Endodermal cell (in vitro differentiated cells): Measurements from ENCODE around the gene TDP2. TPM values are rescaled to one million over a fixed set of nuclear protein-coding genes. Genes with fewer than 3 reads are reported as not detected.
"Not testable (repeated sequence)": the region's sequence is repeated elsewhere in the genome, so short reads cannot be mapped to it uniquely, and the experiment has no call there.

Experiments
- DNase-seq: peaks from one replicate; pipeline ENCODE4 v3.0.0-alpha.2; 2017
- H3K27ac ChIP-seq: 2 replicates; pipeline ENCODE4 v1.5.1; 2013; ENCODE audit warnings: mild to moderate bottlenecking, low read depth, low read length, moderate library complexity
- H3K27me3 ChIP-seq: 2 replicates; pipeline ENCODE4 v1.6.1; 2013; ENCODE audit warnings: mild to moderate bottlenecking, low read length, moderate library complexity; ENCODE audit not compliant: insufficient read depth, control insufficient read depth, poor library complexity, severe bottlenecking
- H3K36me3 ChIP-seq: 2 replicates; pipeline ENCODE4 v1.7.0; 2013; ENCODE audit warnings: mild to moderate bottlenecking, low read length, moderate library complexity; ENCODE audit not compliant: control insufficient read depth, insufficient read depth
- H3K4me1 ChIP-seq: one replicate; pipeline ENCODE4 v1.7.0; 2013; ENCODE audit warnings: low read length; ENCODE audit not compliant: control insufficient read depth, insufficient read depth
- H3K4me3 ChIP-seq: 2 replicates; pipeline ENCODE4 v1.5.1; 2013; ENCODE audit warnings: mild to moderate bottlenecking, low read length, moderate library complexity
- H3K9ac ChIP-seq: 2 replicates; pipeline ENCODE4 v1.6.1; 2013; ENCODE audit warnings: mild to moderate bottlenecking, low read length, moderate library complexity; ENCODE audit not compliant: poor library complexity, severe bottlenecking; ENCODE audit errors: extremely low read depth
- H3K9me3 ChIP-seq: 2 replicates; pipeline ENCODE4 v1.6.1; 2013; ENCODE audit warnings: mild to moderate bottlenecking, low read length, moderate library complexity; ENCODE audit not compliant: control insufficient read depth
- H3K27ac Mint-ChIP-seq: 2 replicates; pipeline ENCODE4 v1.8.0; 2020; ENCODE audit warnings: mixed read lengths
- H3K27me3 Mint-ChIP-seq: 2 replicates; pipeline ENCODE4 v1.8.0; 2021; ENCODE audit warnings: mild to moderate bottlenecking, mixed read lengths; ENCODE audit not compliant: insufficient read depth
- H3K36me3 Mint-ChIP-seq: 2 replicates; pipeline ENCODE4 v1.8.0; 2020; ENCODE audit warnings: low read depth, mixed read lengths
- H3K4me1 Mint-ChIP-seq: 2 replicates; pipeline ENCODE4 v1.8.0; 2020; ENCODE audit warnings: mixed read lengths
- H3K4me3 Mint-ChIP-seq: 2 replicates; pipeline ENCODE4 v1.8.0; 2020; ENCODE audit warnings: mild to moderate bottlenecking, moderate library complexity, mixed read lengths
- H3K9me3 Mint-ChIP-seq: 2 replicates; pipeline ENCODE4 v1.8.0; 2020; ENCODE audit warnings: mild to moderate bottlenecking, mixed read lengths
- CTCF ChIP-seq: fragments of 200-600 bp; sonication (generic); conservative IDR thresholded peaks from 2 replicates; pipeline ENCODE4 v1.5.0; 2021; ENCODE audit warnings: antibody characterized with exemption, mild to moderate bottlenecking
- WGBS, 2 experiments: methylation state at CpG; one replicate each; pipeline versions ENCODE4 v1.1.5 to v1.1.7; 2013; ENCODE audit warnings: missing lambda C conversion rate in 2 of 2, mixed read lengths in 1 of 2; ENCODE audit not compliant: insufficient coverage in 1 of 2, insufficient read length in 1 of 2; 5-methylcytosine and 5-hydroxymethylcytosine counted together
- total RNA-seq, 2 donors: library from RNA; stranded (reverse); fragmentation: NEBNext Ultra II Directional in 1 of 2; extraction: Animal tissue kit (Norgen Biotek cat#: 25700) in 1 of 2; gene quantifications; 2 replicates in 1 of 2; 3 replicates in 1 of 2; pipeline ENCODE4 v1.2.1, GENCODE V29; 2021

The TDP2 gene
- total RNA-seq, 2 donors from 2014 or later = 53.0 to 54.2 TPM

DNA sequence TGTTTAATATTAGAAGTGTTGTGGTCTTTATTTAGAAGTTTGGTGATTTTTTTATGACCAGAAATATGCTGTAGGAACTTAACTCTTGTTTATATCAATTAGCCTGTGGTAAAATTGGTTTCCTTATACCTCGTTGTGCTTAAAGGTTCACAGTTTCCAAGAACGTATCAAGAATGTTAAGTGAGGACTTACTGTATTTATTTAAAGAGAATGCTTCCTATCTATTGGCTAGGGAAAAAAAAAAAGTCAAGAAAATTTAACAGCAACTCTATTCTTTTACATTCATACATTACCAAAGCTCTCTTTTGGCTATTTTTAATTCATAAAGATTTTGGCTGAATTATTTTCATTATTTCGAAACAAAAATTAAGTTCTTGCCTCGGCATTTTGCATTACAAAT is 22.3 kb downstream of the TDP2 start:
- H3K9me3 Mint-ChIP-seq = peaks cover 3% of the 10 kb centered on the region
- Histone ChIP-seq H3K4me1 (peaks cover 2% of the 10 kb centered on the region), H3K9ac (no peak overlapping the region), H3K36me3 (no peaks in the 10 kb centered on the region), H3K9me3 (peaks cover 4% of the 10 kb centered on the region), H3K27ac (no peak overlapping the region), H3K4me3 (no peak overlapping the region), H3K27me3 (peaks cover 32% of the 10 kb centered on the region)
- TF ChIP-seq CTCF = no peak
- no peak overlapping the region for H3K4me3 Mint-ChIP-seq
- no peak overlapping the region for H3K27ac Mint-ChIP-seq
- DNase-seq = no peak
- 80 to 89% methylated on average over 3 to 4 of the region's 4 CpGs for WGBS, 2 experiments
- H3K4me1 Mint-ChIP-seq = peaks cover 3% of the 10 kb centered on the region
- peaks cover 3% of the 10 kb centered on the region for H3K36me3 Mint-ChIP-seq
- H3K27me3 Mint-ChIP-seq = peaks cover 37% of the 10 kb centered on the region

- Mint-ChIP-seq H3K9me3 (peaks cover 7% of the 10 kb centered on the region), H3K27me3 (peaks cover 37% of the 10 kb centered on the region)
Measured at GRCh38 chr6:24643920-24644319, 22.8 kb downstream of the TDP2 start.

GRCh38 chr6:24642061-24642460 is 24.6 kb downstream of the TDP2 start:
- Histone ChIP-seq H3K27me3 (peaks cover 41% of the 10 kb centered on the region), H3K4me1 (peaks cover 2% of the 10 kb centered on the region), H3K27ac (no peak overlapping the region), H3K4me3 (no peak overlapping the region), H3K36me3 (no peaks in the 10 kb centered on the region), H3K9ac (no peak overlapping the region), H3K9me3 (peaks cover 26% of the 10 kb centered on the region)
- peaks cover 3% of the 10 kb centered on the region for H3K4me1 Mint-ChIP-seq
- no peak overlapping the region for H3K4me3 Mint-ChIP-seq
- DNase-seq = no peak
- no peaks in the 10 kb centered on the region for H3K36me3 Mint-ChIP-seq
- H3K9me3 Mint-ChIP-seq = peaks cover 24% of the 10 kb centered on the region
- peaks cover 45% of the 10 kb centered on the region for H3K27me3 Mint-ChIP-seq
- TF ChIP-seq CTCF = no peak
- H3K27ac Mint-ChIP-seq = no peak overlapping the region

More at GRCh38 chr6:24643920-24644319, 22.8 kb downstream of the TDP2 start:
- Histone ChIP-seq H3K9ac (no peak overlapping the region), H3K36me3 (no peaks in the 10 kb centered on the region), H3K27ac (no peak overlapping the region), H3K4me3 (no peak overlapping the region), H3K27me3 (peaks cover 32% of the 10 kb centered on the region), H3K9me3 (peaks cover 8% of the 10 kb centered on the region), H3K4me1 (peaks cover 2% of the 10 kb centered on the region)
- no peak overlapping the region for H3K27ac Mint-ChIP-seq
- no peak for TF ChIP-seq CTCF
- 91 to 92% methylated on average over 5 to 7 of the region's 7 CpGs for WGBS, 2 experiments
- H3K36me3 Mint-ChIP-seq = peaks cover 2% of the 10 kb centered on the region
- H3K4me3 Mint-ChIP-seq = no peak overlapping the region
- H3K4me1 Mint-ChIP-seq = peaks cover 3% of the 10 kb centered on the region
- DNase-seq = no peak

DNA sequence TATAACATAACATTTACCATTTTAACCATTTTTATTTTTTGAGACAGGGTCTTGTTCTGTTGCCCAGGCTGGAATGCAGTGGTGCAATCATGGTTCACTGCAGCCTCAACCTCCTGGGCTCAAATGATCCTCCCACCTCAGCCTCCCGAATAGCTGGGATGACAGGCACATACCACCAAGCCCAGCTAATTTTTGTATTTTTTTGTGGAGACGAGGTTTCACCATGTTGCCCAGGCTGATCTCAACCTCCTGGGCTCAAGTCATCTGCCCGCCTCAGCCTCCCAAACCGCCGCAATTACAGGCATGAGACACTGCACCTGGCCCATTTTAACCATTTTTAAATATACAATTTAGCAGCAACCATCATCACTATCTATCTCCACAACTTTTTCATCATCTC is 26.1 kb downstream of the TDP2 start:
- DNase-seq, H3K27ac Mint-ChIP-seq, H3K9ac ChIP-seq, H3K4me3 ChIP-seq, H3K36me3 Mint-ChIP-seq, H3K36me3 ChIP-seq, H3K4me3 Mint-ChIP-seq, H3K4me1 Mint-ChIP-seq, H3K27ac ChIP-seq, H3K4me1 ChIP-seq: not testable (repeated sequence)
- peaks cover 52% of the 10 kb centered on the region for H3K27me3 Mint-ChIP-seq
- 89 to 94% methylated on average over 5 of the region's 5 CpGs for WGBS, 2 experiments
- H3K9me3 Mint-ChIP-seq = peaks cover 37% of the 10 kb centered on the region
- Histone ChIP-seq H3K9me3 (peaks cover 40% of the 10 kb centered on the region), H3K27me3 (peaks cover 50% of the 10 kb centered on the region)
